Caco-2 (cell line): ENCODE data around the gene DOCK9. TPM values are rescaled to one million over a fixed set of nuclear protein-coding genes. Genes with fewer than 3 reads are reported as not detected.

Source experiments
- BruUV-seq: library from RNA; stranded (reverse); fragments of 400-500 nt; replicated peaks from 2 replicates; lab custom pipeline; 2021; lab: Mats Ljungman, UMichigan
- CTCF ChIA-PET: fragments of 300-600 bp; sonication (Branson Sonifier 250); formaldehyde crosslinking; loops from one replicate; lab custom pipeline; 2022; ENCODE audit warnings: antibody characterized with exemption; lab: Charles Lee
- POLR2A ChIA-PET: fragments of 300-600 bp; sonication (Branson Sonifier 250); formaldehyde crosslinking; loops from one replicate; lab custom pipeline; 2022; ENCODE audit warnings: antibody characterized with exemption; lab: Charles Lee
- DNase-seq, 2 experiments: peaks; one replicate each; pipeline versions ENCODE4 v3.0.0 to v3.0.0-alpha.2; 2020 to 2022
- H3K27me3 ChIP-seq: replicated peaks from 2 replicates; pipeline ENCODE4 v1.6.0; 2011; ENCODE audit warnings: low read length; ENCODE audit not compliant: control insufficient read depth, insufficient read depth
- H3K36me3 ChIP-seq: 2 replicates; pipeline ENCODE4 v1.5.1; 2011; ENCODE audit warnings: low read length; ENCODE audit not compliant: control insufficient read depth, insufficient read depth
- H3K4me1 ChIP-seq: fragments of 250-450 bp; sonication (Bioruptor Pico); 2 replicates; pipeline ENCODE4 v1.5.1; 2020; ENCODE audit warnings: mild to moderate bottlenecking
- H3K4me3 ChIP-seq: 2 replicates; pipeline ENCODE4 v1.5.1; 2011; ENCODE audit warnings: low read depth, mild to moderate bottlenecking, control low read depth, low read length
- H3K9me3 ChIP-seq: fragments of 250-450 bp; sonication (Bioruptor Pico); 2 replicates; pipeline ENCODE4 v1.5.1; 2020; ENCODE audit warnings: mild to moderate bottlenecking, moderate library complexity
- H3K27ac Mint-ChIP-seq: one replicate; pipeline ENCODE4 v1.8.0; 2022; ENCODE audit warnings: mixed read lengths; ENCODE audit not compliant: unreplicated experiment
- H3K27me3 Mint-ChIP-seq: one replicate; pipeline ENCODE4 v1.8.0; 2022; ENCODE audit warnings: mixed read lengths; ENCODE audit not compliant: insufficient read depth, unreplicated experiment
- H3K36me3 Mint-ChIP-seq: one replicate; pipeline ENCODE4 v1.8.0; 2022; ENCODE audit warnings: mild to moderate bottlenecking, mixed read lengths; ENCODE audit not compliant: insufficient read depth, unreplicated experiment
- H3K4me1 Mint-ChIP-seq: one replicate; pipeline ENCODE4 v1.8.0; 2022; ENCODE audit warnings: low read depth, mixed read lengths; ENCODE audit not compliant: unreplicated experiment
- H3K4me3 Mint-ChIP-seq: one replicate; pipeline ENCODE4 v1.8.0; 2022; ENCODE audit warnings: mild to moderate bottlenecking, moderate library complexity, mixed read lengths; ENCODE audit not compliant: unreplicated experiment
- H3K9me3 Mint-ChIP-seq: one replicate; pipeline ENCODE4 v1.8.0; 2022; ENCODE audit warnings: mixed read lengths; ENCODE audit not compliant: unreplicated experiment
- intact Hi-C: fragments of 100-400 bp; cut with micrococcal nuclease; formaldehyde crosslinking; loops from one replicate; pipeline ENCODE4 v1.10.0; 2022; ENCODE audit not compliant: unreplicated experiment
- total RNA-seq: library from RNA; stranded (reverse); gene quantifications from 2 replicates; pipeline ENCODE4 v1.2.3, GENCODE V29; 2022
- TF ChIP-seq, protein P1 (sequence below), 2 experiments: fragments of 200-600 bp in 1 of 2; IDR thresholded peaks; 1 replicate in 1 of 2; 2 replicates in 1 of 2; pipeline versions ENCODE4 v1.5.1 to v1.8.0; 2011 to 2022; ENCODE audit warnings: antibody characterized with exemption in 1 of 2, control low read depth in 1 of 2, inconsistent platforms in 1 of 2, low read depth in 1 of 2, low read length in 1 of 2, mild to moderate bottlenecking in 1 of 2, moderate library complexity in 1 of 2; ENCODE audit not compliant: insufficient read depth in 1 of 2, severe bottlenecking in 1 of 2, unreplicated experiment in 1 of 2

The DOCK9 gene
- total RNA-seq, 1 experiment from 2014 or later: 260 TPM

DNA sequence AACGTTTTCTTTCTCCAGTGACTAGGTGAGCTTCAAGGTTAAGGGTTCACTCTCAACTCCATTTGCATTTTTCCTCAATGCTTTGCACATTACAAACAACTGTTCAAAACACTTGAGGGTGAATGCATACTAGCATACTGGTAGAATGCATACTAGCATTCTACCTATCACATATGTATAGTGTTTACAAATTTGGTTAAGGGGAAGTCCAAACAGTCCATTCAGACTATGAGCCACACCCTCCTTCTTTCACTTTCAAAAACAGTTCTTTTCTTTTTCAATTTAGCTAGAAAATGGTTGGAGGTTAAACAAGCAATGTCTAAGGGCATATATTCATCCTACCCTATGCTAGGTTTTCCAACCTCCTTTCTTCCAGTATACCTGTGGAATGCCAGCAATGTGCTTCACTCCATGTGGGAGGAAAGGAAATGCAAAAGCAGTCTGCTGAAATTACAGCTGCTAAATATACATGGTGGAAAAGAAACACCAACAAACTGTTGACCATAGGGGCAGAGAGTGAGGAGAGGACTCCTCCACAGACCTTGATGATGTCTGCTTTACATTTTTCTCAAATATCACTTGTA is 102.6 kb downstream of the DOCK9 start:
- Histone ChIP-seq H3K27me3 (no peaks in the 10 kb centered on the region), H3K4me3 (no peak overlapping the region), H3K36me3 (peaks cover 8% of the 10 kb centered on the region), H3K9me3 (no peaks in the 10 kb centered on the region), H3K4me1 (no peaks in the 10 kb centered on the region)
- ChIA-PET CTCF (no interaction called here), POLR2A (no interaction called here)
- Mint-ChIP-seq H3K27me3 (no peaks in the 10 kb centered on the region), H3K4me3 (no peak overlapping the region), H3K9me3 (peaks cover 20% of the 10 kb centered on the region), H3K27ac (no peak overlapping the region), H3K36me3 (peaks cover 89% of the 10 kb centered on the region), H3K4me1 (no peaks in the 10 kb centered on the region)
- DNase-seq: no peak
- TF ChIP-seq, protein P1, sequence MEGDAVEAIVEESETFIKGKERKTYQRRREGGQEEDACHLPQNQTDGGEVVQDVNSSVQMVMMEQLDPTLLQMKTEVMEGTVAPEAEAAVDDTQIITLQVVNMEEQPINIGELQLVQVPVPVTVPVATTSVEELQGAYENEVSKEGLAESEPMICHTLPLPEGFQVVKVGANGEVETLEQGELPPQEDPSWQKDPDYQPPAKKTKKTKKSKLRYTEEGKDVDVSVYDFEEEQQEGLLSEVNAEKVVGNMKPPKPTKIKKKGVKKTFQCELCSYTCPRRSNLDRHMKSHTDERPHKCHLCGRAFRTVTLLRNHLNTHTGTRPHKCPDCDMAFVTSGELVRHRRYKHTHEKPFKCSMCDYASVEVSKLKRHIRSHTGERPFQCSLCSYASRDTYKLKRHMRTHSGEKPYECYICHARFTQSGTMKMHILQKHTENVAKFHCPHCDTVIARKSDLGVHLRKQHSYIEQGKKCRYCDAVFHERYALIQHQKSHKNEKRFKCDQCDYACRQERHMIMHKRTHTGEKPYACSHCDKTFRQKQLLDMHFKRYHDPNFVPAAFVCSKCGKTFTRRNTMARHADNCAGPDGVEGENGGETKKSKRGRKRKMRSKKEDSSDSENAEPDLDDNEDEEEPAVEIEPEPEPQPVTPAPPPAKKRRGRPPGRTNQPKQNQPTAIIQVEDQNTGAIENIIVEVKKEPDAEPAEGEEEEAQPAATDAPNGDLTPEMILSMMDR (IDR thresholded peaks at IDR 0.05; ENCODE audit: insufficient read depth in 1 of 2, low read depth in 1 of 2, low read length in 1 of 2, severe bottlenecking in 1 of 2, unreplicated experiment in 1 of 2): no peak
- intact Hi-C loops: no loop called here
- BruUV-seq: no TSS peak

DNA sequence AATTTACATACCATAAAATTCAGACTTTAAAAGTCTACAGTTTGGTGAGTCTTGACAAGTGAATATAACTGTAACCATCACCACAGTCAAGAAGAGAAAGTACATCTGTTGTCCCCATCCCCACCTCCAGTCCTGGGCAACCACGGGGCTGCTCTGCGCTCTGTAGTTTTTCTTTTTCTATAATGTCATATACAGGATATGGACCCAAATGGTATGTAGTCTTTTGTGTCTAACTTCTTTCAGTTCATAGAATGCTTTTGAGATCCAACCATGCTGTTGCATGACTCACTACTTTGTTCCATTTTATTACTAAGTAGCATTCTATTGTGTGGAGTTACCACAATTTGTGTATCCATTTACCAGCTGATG is 103.9 kb downstream of the DOCK9 start:
- Histone ChIP-seq H3K36me3 (peaks cover 6% of the 10 kb centered on the region), H3K9me3 (no peaks in the 10 kb centered on the region), H3K4me3 (no peak overlapping the region), H3K27me3 (no peaks in the 10 kb centered on the region), H3K4me1 (no peaks in the 10 kb centered on the region)
- no TSS peak for BruUV-seq
- ChIA-PET CTCF (no interaction called here), POLR2A (no interaction called here)
- DNase-seq: no peak
- Mint-ChIP-seq H3K27ac (no peak overlapping the region), H3K27me3 (no peaks in the 10 kb centered on the region), H3K4me3 (no peak overlapping the region), H3K9me3 (peaks cover 20% of the 10 kb centered on the region), H3K36me3 (peaks cover 89% of the 10 kb centered on the region), H3K4me1 (no peaks in the 10 kb centered on the region)
- TF ChIP-seq, protein P1 (IDR thresholded peaks at IDR 0.05; ENCODE audit: insufficient read depth in 1 of 2, low read depth in 1 of 2, low read length in 1 of 2, severe bottlenecking in 1 of 2, unreplicated experiment in 1 of 2): no peak
- intact Hi-C loops: no loop called here

- Histone ChIP-seq H3K36me3 (peaks cover 6% of the 10 kb centered on the region), H3K4me3 (no peak overlapping the region), H3K9me3 (no peaks in the 10 kb centered on the region), H3K4me1 (no peaks in the 10 kb centered on the region), H3K27me3 (no peaks in the 10 kb centered on the region)
- no peak overlapping the region for H3K27ac Mint-ChIP-seq
- DNase-seq: no peak
- TF ChIP-seq, protein P1 (IDR thresholded peaks at IDR 0.05; ENCODE audit: insufficient read depth in 1 of 2, low read depth in 1 of 2, low read length in 1 of 2, severe bottlenecking in 1 of 2, unreplicated experiment in 1 of 2): no peak
- no peak overlapping the region for H3K4me3 Mint-ChIP-seq
- CTCF ChIA-PET: no interaction called here
- peaks cover 89% of the 10 kb centered on the region for H3K36me3 Mint-ChIP-seq
- intact Hi-C loops: no loop called here
- peaks cover 20% of the 10 kb centered on the region for H3K9me3 Mint-ChIP-seq
- no peaks in the 10 kb centered on the region for H3K4me1 Mint-ChIP-seq
- H3K27me3 Mint-ChIP-seq: no peaks in the 10 kb centered on the region
- POLR2A ChIA-PET: no interaction called here
- BruUV-seq: no TSS peak
Observed at GRCh38 chr13:98873377-98874028, 104.4 kb downstream of the DOCK9 start.
